ENCODE results near the gene GHR. TPM values are rescaled to one million over a fixed set of nuclear protein-coding genes. Genes with fewer than 3 reads are reported as not detected.

GHR gene
- polyA plus RNA-seq, 1 experiment: 0.63 TPM

- Histone ChIP-seq H3K4me3 (ENCODE audit: low read depth, low read length) (no peak overlapping the region), H3K9me3 (ENCODE audit: control insufficient read depth, insufficient read depth, low read length) (no peaks in the 10 kb centered on the region), H3K27ac (ENCODE audit: low read depth, low read length) (no peak overlapping the region), H3K27me3 (ENCODE audit: control insufficient read depth, insufficient read depth, low read length) (no peaks in the 10 kb centered on the region)
- CTCF ChIA-PET: no interaction called here
- DNase-seq (ENCODE audit: low read depth, low spot score): no peak
- POLR2A ChIA-PET: no interaction called here
- TF ChIP-seq CTCF (IDR thresholded peaks at IDR 0.05; ENCODE audit: low read depth, low read length): no peak
These were observed 268.2 kb downstream of the GHR start for GRCh38 chr5:42691413-42691937.

- Histone ChIP-seq H3K27ac (ENCODE audit: low read depth, low read length) (no peak overlapping the region), H3K4me3 (ENCODE audit: low read depth, low read length) (no peak overlapping the region), H3K9me3 (ENCODE audit: control insufficient read depth, insufficient read depth, low read length) (no peaks in the 10 kb centered on the region), H3K27me3 (ENCODE audit: control insufficient read depth, insufficient read depth, low read length) (no peaks in the 10 kb centered on the region)
- ChIA-PET POLR2A (no interaction called here), CTCF (no interaction called here)
- DNase-seq (ENCODE audit: low read depth, low spot score): no peak
- no peak for TF ChIP-seq CTCF (IDR thresholded peaks at IDR 0.05; ENCODE audit: low read depth, low read length)
These were observed 278.3 kb downstream of the GHR start for GRCh38 chr5:42701351-42702059.

- no peak for TF ChIP-seq CTCF (IDR thresholded peaks at IDR 0.05; ENCODE audit: low read depth, low read length)
- ChIA-PET POLR2A (no interaction called here), CTCF (no interaction called here)
- Histone ChIP-seq H3K27me3 (ENCODE audit: control insufficient read depth, insufficient read depth, low read length) (no peaks in the 10 kb centered on the region), H3K4me3 (ENCODE audit: low read depth, low read length) (no peak overlapping the region), H3K27ac (ENCODE audit: low read depth, low read length) (no peak overlapping the region), H3K9me3 (ENCODE audit: control insufficient read depth, insufficient read depth, low read length) (no peaks in the 10 kb centered on the region)
- no peak for DNase-seq (ENCODE audit: low read depth, low spot score)
These were observed 280.0 kb downstream of the GHR start for GRCh38 chr5:42703238-42703637.

GRCh38 chr5:42715785-42716184, 292.5 kb downstream of the GHR start:
- POLR2A ChIA-PET: no interaction called here
- CTCF ChIA-PET: interaction anchor here (0.5 kb wide), 1 partner anchor 56 kb away, joined by 3 read pairs; no protein-coding TSS in a partner anchor
- no peak for TF ChIP-seq CTCF (IDR thresholded peaks at IDR 0.05; ENCODE audit: low read depth, low read length)
- Histone ChIP-seq H3K9me3 (ENCODE audit: control insufficient read depth, insufficient read depth, low read length) (no peaks in the 10 kb centered on the region), H3K4me3 (ENCODE audit: low read depth, low read length) (no peak overlapping the region), H3K27ac (ENCODE audit: low read depth, low read length) (no peak overlapping the region), H3K27me3 (ENCODE audit: control insufficient read depth, insufficient read depth, low read length) (no peaks in the 10 kb centered on the region)
- DNase-seq (ENCODE audit: low read depth, low spot score): no peak

GRCh38 chr5:42718591-42718990, 295.4 kb downstream of the GHR start:
- no peak overlapping the region for H3K4me3 ChIP-seq (ENCODE audit: low read depth, low read length)
- H3K27me3 ChIP-seq (ENCODE audit: control insufficient read depth, insufficient read depth, low read length): no peaks in the 10 kb centered on the region
- ChIA-PET CTCF (interaction anchor here (0.9 kb wide), 1 partner anchor 29 kb away, joined by 3 read pairs; no protein-coding TSS in a partner anchor), POLR2A (no interaction called here)
- TF ChIP-seq CTCF (IDR thresholded peaks at IDR 0.05; ENCODE audit: low read depth, low read length): no peak
- no peak overlapping the region for H3K27ac ChIP-seq (ENCODE audit: low read depth, low read length)
- no peaks in the 10 kb centered on the region for H3K9me3 ChIP-seq (ENCODE audit: control insufficient read depth, insufficient read depth, low read length)
- no peak for DNase-seq (ENCODE audit: low read depth, low spot score)
